Measurements from ENCODE around the gene HK3.

HK3 gene

DNA sequence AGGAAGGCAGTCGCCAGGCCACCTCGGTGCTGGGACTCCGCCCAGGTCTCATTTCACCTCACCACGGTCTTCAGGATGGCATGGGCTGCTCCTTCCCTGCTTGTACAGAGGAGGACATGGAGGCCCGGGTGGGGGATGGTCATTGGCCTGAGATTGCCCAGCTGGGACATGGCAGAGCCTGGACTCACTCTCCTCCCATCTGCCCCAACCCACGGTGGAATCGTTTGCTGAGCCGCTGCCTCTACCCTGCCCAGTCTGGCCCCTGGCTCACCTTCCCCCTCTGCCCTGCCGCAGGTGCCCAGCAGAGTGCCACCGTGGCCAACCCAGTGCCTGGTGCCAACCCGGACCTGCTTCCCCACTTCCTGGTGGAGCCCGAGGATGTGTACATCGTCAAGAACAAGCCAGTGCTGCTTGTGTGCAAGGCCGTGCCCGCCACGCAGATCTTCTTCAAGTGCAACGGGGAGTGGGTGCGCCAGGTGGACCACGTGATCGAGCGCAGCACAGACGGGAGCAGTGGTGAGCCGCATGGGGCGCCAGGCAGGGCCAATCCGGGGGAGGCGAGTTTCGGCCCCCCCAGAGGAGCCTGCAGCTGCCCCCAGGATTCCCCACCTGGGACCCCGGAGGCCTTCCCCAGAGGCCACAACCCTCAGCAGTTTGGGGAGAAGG is 36.7 kb downstream of the HK3 start:
- no peaks in the 10 kb centered on the region for H3F3A ChIP-seq (ENCODE audit: insufficient read depth, low read length)
- no peak for TF ChIP-seq EZH2 (IDR thresholded peaks at IDR 0.05; ENCODE audit: borderline replicate concordance, low read length)
- TF ChIP-seq, protein P1, sequence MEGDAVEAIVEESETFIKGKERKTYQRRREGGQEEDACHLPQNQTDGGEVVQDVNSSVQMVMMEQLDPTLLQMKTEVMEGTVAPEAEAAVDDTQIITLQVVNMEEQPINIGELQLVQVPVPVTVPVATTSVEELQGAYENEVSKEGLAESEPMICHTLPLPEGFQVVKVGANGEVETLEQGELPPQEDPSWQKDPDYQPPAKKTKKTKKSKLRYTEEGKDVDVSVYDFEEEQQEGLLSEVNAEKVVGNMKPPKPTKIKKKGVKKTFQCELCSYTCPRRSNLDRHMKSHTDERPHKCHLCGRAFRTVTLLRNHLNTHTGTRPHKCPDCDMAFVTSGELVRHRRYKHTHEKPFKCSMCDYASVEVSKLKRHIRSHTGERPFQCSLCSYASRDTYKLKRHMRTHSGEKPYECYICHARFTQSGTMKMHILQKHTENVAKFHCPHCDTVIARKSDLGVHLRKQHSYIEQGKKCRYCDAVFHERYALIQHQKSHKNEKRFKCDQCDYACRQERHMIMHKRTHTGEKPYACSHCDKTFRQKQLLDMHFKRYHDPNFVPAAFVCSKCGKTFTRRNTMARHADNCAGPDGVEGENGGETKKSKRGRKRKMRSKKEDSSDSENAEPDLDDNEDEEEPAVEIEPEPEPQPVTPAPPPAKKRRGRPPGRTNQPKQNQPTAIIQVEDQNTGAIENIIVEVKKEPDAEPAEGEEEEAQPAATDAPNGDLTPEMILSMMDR (IDR thresholded peaks at IDR 0.05; ENCODE audit: low read length): no peak
- H3K9me3 ChIP-seq (ENCODE audit: low read length): no peaks in the 10 kb centered on the region
- no peaks in the 10 kb centered on the region for H3K79me2 ChIP-seq (ENCODE audit: insufficient read depth, low read length)
- H3K4me3 ChIP-seq (ENCODE audit: low read depth, low read length, poor library complexity, severe bottlenecking): no peak overlapping the region
- H3K27me3 ChIP-seq (ENCODE audit: insufficient read depth, low read length): 0 out of 2 replicates have a peak, but pooled peaks cover 4% of the 10 kb centered on the region
- H3K9me2 ChIP-seq (ENCODE audit: low read depth, low read length): no peaks in the 10 kb centered on the region
- no peaks in the 10 kb centered on the region for H3K36me3 ChIP-seq (ENCODE audit: insufficient read depth, low read length)
- no peak overlapping the region for H3K9ac ChIP-seq (ENCODE audit: low read length)
- no peaks in the 10 kb centered on the region for H3K4me1 ChIP-seq (ENCODE audit: insufficient read depth, low read length, severe bottlenecking)
- no peak overlapping the region for H3K27ac ChIP-seq (ENCODE audit: low read depth, low read length, poor library complexity, severe bottlenecking)
- no peak overlapping the region for H3K4me2 ChIP-seq (ENCODE audit: low read length)
- H2AFZ ChIP-seq (ENCODE audit: low read length): no peak overlapping the region
- no peaks in the 10 kb centered on the region for H4K20me1 ChIP-seq (ENCODE audit: insufficient read depth, low read length)

DNA sequence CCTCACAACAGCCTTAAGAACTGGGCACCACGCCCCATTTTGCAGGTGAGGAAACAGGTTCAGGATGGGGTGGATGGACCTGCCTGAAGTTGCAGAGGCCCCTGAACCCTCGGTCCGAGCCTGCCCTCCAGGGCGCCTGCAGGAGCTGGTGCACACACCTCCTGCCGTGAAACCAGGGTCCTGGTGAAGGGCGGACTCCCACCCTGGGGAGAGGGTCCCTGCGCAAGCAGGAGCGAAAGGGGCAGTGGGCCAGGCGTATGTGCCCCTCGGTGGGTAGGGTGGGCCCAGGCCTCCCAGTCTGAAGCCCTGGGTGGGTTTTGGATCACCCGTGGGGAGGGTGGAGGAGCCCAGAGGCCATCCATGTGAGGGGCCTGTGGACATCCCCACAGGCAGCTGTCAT is 37.9 kb downstream of the HK3 start:
- H3K4me3 ChIP-seq (ENCODE audit: low read depth, low read length, poor library complexity, severe bottlenecking): no peak overlapping the region
- H3K9ac ChIP-seq (ENCODE audit: low read length): no peak overlapping the region
- H3K4me1 ChIP-seq (ENCODE audit: insufficient read depth, low read length, severe bottlenecking): no peaks in the 10 kb centered on the region
- H3K9me2 ChIP-seq (ENCODE audit: low read depth, low read length): no peaks in the 10 kb centered on the region
- no peaks in the 10 kb centered on the region for H3K36me3 ChIP-seq (ENCODE audit: insufficient read depth, low read length)
- no peaks in the 10 kb centered on the region for H4K20me1 ChIP-seq (ENCODE audit: insufficient read depth, low read length)
- H3F3A ChIP-seq (ENCODE audit: insufficient read depth, low read length): no peaks in the 10 kb centered on the region
- no peak overlapping the region for H2AFZ ChIP-seq (ENCODE audit: low read length)
- no peak overlapping the region for H3K27ac ChIP-seq (ENCODE audit: low read depth, low read length, poor library complexity, severe bottlenecking)
- peaks cover 4% of the 10 kb centered on the region; the same call in 1 of the 2 replicates for H3K27me3 ChIP-seq (ENCODE audit: insufficient read depth, low read length)
- no peak overlapping the region for H3K4me2 ChIP-seq (ENCODE audit: low read length)
- H3K79me2 ChIP-seq (ENCODE audit: insufficient read depth, low read length): no peaks in the 10 kb centered on the region
- TF ChIP-seq, protein P1 (IDR thresholded peaks at IDR 0.05; ENCODE audit: low read length): no peak
- TF ChIP-seq EZH2 (IDR thresholded peaks at IDR 0.05; ENCODE audit: borderline replicate concordance, low read length): no peak
- no peaks in the 10 kb centered on the region for H3K9me3 ChIP-seq (ENCODE audit: low read length)

DNA sequence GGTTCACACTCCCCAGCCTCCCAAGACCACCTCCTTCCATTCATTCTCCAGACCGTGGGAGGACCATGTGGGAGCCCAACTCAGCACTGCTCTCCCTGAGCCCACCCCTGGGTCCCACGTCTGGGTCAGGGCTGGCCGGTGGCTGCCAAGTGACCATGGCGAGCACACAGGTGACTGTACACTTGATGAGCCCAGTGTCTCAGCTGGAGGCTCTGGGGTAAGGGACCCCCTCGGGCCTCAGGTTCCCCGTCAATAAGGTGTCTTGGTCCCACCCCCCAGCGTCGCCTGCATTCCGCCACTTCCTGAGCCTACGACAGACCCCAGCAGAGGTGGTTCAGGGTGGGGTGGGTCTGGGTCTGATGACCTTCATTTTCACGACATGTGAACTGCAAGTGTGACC is 38.8 kb downstream of the HK3 start:
- no peaks in the 10 kb centered on the region for H3K9me2 ChIP-seq (ENCODE audit: low read depth, low read length)
- H3K4me2 ChIP-seq (ENCODE audit: low read length): no peak overlapping the region
- no peaks in the 10 kb centered on the region for H3K9me3 ChIP-seq (ENCODE audit: low read length)
- no peaks in the 10 kb centered on the region for H3K4me1 ChIP-seq (ENCODE audit: insufficient read depth, low read length, severe bottlenecking)
- no peak overlapping the region for H3K9ac ChIP-seq (ENCODE audit: low read length)
- H2AFZ ChIP-seq (ENCODE audit: low read length): no peak overlapping the region
- H3F3A ChIP-seq (ENCODE audit: insufficient read depth, low read length): no peaks in the 10 kb centered on the region
- peaks cover 8% of the 10 kb centered on the region for H3K27me3 ChIP-seq (ENCODE audit: insufficient read depth, low read length)
- H4K20me1 ChIP-seq (ENCODE audit: insufficient read depth, low read length): no peaks in the 10 kb centered on the region
- H3K4me3 ChIP-seq (ENCODE audit: low read depth, low read length, poor library complexity, severe bottlenecking): no peak overlapping the region
- no peak overlapping the region for H3K27ac ChIP-seq (ENCODE audit: low read depth, low read length, poor library complexity, severe bottlenecking)
- H3K79me2 ChIP-seq (ENCODE audit: insufficient read depth, low read length): no peaks in the 10 kb centered on the region
- TF ChIP-seq, protein P1 (IDR thresholded peaks at IDR 0.05; ENCODE audit: low read length): no peak
- no peak for TF ChIP-seq EZH2 (IDR thresholded peaks at IDR 0.05; ENCODE audit: borderline replicate concordance, low read length)
- H3K36me3 ChIP-seq (ENCODE audit: insufficient read depth, low read length): no peaks in the 10 kb centered on the region

All from OCI-LY1 (cell line).